OCI-LY7 (cell line): ENCODE results near the gene P2RX1.

Experiments used
- EZH2phosphoT487 ChIP-seq: fragments of 200-600 bp; sonication (generic); IDR thresholded peaks from 2 replicates; pipeline ENCODE4 v1.6.1; 2018; ENCODE audit warnings: low read depth, borderline replicate concordance, mild to moderate bottlenecking, mixed run types, antibody characterized with exemption, low read length, moderate library complexity, mixed read lengths
- TF ChIP-seq, protein P1 (sequence below): fragments of 200-600 bp; sonication (generic); conservative IDR thresholded peaks from 2 replicates; pipeline ENCODE4 v1.5.1; 2014; ENCODE audit warnings: mild to moderate bottlenecking, antibody characterized with exemption, low read length, moderate library complexity, mixed read lengths

DNA sequence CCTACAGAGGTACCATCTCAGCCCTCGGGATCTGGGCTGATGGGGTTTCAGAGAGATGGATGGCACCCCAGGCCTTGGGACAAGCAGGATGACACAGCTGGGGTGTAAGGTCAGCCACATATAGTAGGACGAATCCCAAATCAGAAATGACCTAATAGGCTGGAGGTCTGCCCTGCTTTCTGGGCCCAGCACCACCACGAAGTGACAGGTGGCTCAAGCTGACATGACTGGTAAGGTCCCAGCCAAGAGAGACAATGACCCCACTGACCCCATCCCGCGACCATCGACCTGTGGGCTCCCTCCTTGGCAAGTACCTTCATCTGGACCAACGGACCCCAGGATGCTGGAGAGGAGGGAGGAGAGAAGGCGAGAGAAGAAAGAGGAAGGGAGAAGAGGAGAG is 39.0 kb downstream of the P2RX1 start:
- TF ChIP-seq, protein P1, sequence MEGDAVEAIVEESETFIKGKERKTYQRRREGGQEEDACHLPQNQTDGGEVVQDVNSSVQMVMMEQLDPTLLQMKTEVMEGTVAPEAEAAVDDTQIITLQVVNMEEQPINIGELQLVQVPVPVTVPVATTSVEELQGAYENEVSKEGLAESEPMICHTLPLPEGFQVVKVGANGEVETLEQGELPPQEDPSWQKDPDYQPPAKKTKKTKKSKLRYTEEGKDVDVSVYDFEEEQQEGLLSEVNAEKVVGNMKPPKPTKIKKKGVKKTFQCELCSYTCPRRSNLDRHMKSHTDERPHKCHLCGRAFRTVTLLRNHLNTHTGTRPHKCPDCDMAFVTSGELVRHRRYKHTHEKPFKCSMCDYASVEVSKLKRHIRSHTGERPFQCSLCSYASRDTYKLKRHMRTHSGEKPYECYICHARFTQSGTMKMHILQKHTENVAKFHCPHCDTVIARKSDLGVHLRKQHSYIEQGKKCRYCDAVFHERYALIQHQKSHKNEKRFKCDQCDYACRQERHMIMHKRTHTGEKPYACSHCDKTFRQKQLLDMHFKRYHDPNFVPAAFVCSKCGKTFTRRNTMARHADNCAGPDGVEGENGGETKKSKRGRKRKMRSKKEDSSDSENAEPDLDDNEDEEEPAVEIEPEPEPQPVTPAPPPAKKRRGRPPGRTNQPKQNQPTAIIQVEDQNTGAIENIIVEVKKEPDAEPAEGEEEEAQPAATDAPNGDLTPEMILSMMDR = no peak
- TF ChIP-seq EZH2phosphoT487 = no peak
